MCF 10A (cell line): Measurements from ENCODE around the gene LMCD1. TPM values are rescaled to one million over a fixed set of nuclear protein-coding genes. Genes with fewer than 3 reads are reported as not detected.

ENCODE experiments used
- BruUV-seq: library from RNA; stranded (reverse); fragments of 400-500 nt; replicated peaks from 2 replicates; lab custom pipeline; 2021; lab: Mats Ljungman, UMichigan
- CTCF ChIA-PET: fragments of 300-600 bp; sonication (Branson Sonifier 250); formaldehyde crosslinking; extraction: SDS; loops from one replicate; lab custom pipeline; 2021; ENCODE audit warnings: antibody characterized with exemption, inconsistent platforms; lab: Yijun Ruan, JAX
- POLR2A ChIA-PET: fragments of 300-600, 350-650 bp; sonication (Branson Sonifier 250); formaldehyde crosslinking; extraction: SDS; loops from one replicate; lab custom pipeline; 2020; ENCODE audit warnings: antibody characterized with exemption, inconsistent platforms; lab: Yijun Ruan, JAX
- DNase-seq: peaks from one replicate; pipeline ENCODE4 v3.0.0-alpha.2; 2018; ENCODE audit not compliant: unreplicated experiment
- H3K27ac Mint-ChIP-seq: one replicate; pipeline ENCODE4 v1.8.0; 2022; ENCODE audit warnings: mild to moderate bottlenecking, low read depth, mixed read lengths; ENCODE audit not compliant: unreplicated experiment
- H3K27me3 Mint-ChIP-seq: one replicate; pipeline ENCODE4 v1.8.0; 2022; ENCODE audit warnings: mixed read lengths; ENCODE audit not compliant: insufficient read depth, unreplicated experiment
- H3K36me3 Mint-ChIP-seq: one replicate; pipeline ENCODE4 v1.8.0; 2022; ENCODE audit warnings: mild to moderate bottlenecking, moderate library complexity, mixed read lengths; ENCODE audit not compliant: insufficient read depth, unreplicated experiment
- H3K4me1 Mint-ChIP-seq: one replicate; pipeline ENCODE4 v1.8.0; 2022; ENCODE audit warnings: mixed read lengths; ENCODE audit not compliant: insufficient read depth, unreplicated experiment
- H3K4me3 Mint-ChIP-seq: one replicate; pipeline ENCODE4 v1.8.0; 2022; ENCODE audit warnings: mild to moderate bottlenecking, moderate library complexity, mixed read lengths; ENCODE audit not compliant: unreplicated experiment
- H3K9me3 Mint-ChIP-seq: one replicate; pipeline ENCODE4 v1.8.0; 2022; ENCODE audit warnings: mixed read lengths; ENCODE audit not compliant: unreplicated experiment
- intact Hi-C: fragments of 100-400 bp; cut with micrococcal nuclease; formaldehyde crosslinking; loops from 2 replicates; pipeline ENCODE4 v1.14.1; 2022
- total RNA-seq: library from RNA; stranded (reverse); gene quantifications from 2 replicates; pipeline ENCODE4 v1.2.3, GENCODE V29; 2022
- TF ChIP-seq, protein P1 (sequence below): fragments of 200-600 bp; IDR thresholded peaks from one replicate; pipeline ENCODE4 v1.8.0; 2022; ENCODE audit warnings: antibody characterized with exemption, mild to moderate bottlenecking; ENCODE audit not compliant: unreplicated experiment

LMCD1 gene
- total RNA-seq, 1 experiment from 2014 or later: 0.63 TPM

DNA sequence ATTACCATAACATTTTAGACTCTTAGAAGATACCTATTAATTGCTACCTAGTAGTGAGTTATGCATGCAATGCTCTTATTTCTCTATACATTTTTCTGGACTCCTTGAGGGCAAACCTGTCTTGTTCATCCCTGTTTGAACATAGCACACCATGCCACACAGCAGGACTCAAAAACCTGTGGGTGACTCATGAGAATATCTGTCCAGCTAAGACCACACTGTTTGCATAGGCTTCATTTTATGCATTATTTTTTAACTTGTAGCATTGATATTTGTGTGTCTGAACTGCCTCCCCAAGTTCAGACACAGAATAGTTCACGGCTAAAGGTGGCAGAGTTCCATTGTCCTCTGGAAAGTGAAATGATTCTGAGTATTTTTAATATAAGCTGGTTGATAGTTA, 1.8 kb downstream of the LMCD1 start:
- Mint-ChIP-seq H3K4me1 (peaks cover 16% of the 10 kb centered on the region), H3K27me3 (no peaks in the 10 kb centered on the region), H3K4me3 (no peak overlapping the region), H3K27ac (no peak overlapping the region), H3K9me3 (no peaks in the 10 kb centered on the region), H3K36me3 (no peaks in the 10 kb centered on the region)
- BruUV-seq: no TSS peak
- CTCF ChIA-PET: interaction anchor here (0.6 to 0.8 kb wide), 2 partner anchors 122 to 145 kb away, joined by 3 read pairs; no protein-coding TSS in a partner anchor
- POLR2A ChIA-PET: no interaction called here
- TF ChIP-seq, protein P1, sequence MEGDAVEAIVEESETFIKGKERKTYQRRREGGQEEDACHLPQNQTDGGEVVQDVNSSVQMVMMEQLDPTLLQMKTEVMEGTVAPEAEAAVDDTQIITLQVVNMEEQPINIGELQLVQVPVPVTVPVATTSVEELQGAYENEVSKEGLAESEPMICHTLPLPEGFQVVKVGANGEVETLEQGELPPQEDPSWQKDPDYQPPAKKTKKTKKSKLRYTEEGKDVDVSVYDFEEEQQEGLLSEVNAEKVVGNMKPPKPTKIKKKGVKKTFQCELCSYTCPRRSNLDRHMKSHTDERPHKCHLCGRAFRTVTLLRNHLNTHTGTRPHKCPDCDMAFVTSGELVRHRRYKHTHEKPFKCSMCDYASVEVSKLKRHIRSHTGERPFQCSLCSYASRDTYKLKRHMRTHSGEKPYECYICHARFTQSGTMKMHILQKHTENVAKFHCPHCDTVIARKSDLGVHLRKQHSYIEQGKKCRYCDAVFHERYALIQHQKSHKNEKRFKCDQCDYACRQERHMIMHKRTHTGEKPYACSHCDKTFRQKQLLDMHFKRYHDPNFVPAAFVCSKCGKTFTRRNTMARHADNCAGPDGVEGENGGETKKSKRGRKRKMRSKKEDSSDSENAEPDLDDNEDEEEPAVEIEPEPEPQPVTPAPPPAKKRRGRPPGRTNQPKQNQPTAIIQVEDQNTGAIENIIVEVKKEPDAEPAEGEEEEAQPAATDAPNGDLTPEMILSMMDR: no peak
- intact Hi-C loops: no loop called here
- DNase-seq: no peak

DNA sequence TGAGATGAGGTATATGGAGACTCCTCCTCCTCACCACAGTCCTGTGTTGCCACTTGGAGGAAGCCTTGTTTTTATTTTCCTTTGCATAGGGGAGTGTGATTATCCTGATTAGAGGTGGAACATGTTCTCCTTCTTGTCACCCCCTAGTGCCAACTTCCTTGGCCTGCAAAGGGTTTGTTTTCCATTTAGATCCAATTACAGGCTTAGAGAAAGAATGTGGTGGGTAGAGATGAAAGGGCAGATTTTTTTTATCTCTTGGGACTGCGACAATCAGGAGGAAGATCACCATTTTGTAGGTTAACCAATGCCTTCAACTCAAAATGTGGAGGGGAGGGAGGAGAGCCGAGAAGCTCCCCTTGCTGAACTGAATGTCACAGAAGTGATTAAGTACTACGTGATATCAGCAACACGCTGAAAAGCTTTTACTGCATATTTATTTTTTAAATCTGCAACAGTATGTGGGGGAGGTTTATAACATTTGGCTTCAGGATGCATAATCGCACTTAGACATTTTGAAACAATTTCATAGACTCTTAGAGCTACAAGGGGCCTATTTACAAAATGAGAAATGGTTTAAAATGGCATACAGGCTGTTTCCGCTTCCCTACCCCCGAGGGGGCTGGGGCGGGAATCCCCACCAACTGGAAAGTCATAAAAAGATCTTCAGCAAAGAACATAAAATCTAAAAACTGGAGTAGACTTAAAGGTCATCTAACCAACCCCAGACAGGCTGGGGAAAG, 2.4 kb downstream of the LMCD1 start:
- intact Hi-C loops: no loop called here
- DNase-seq: no peak
- CTCF ChIA-PET: interaction anchor here (0.6 to 0.8 kb wide), 3 partner anchors 59 to 145 kb away, joined by 3 read pairs; no protein-coding TSS in a partner anchor
- POLR2A ChIA-PET: no interaction called here
- TF ChIP-seq, protein P1: no peak
- Mint-ChIP-seq H3K4me1 (peaks cover 16% of the 10 kb centered on the region), H3K9me3 (no peaks in the 10 kb centered on the region), H3K4me3 (no peak overlapping the region), H3K27me3 (no peaks in the 10 kb centered on the region), H3K36me3 (no peaks in the 10 kb centered on the region), H3K27ac (no peak overlapping the region)
- BruUV-seq: no TSS peak

DNA sequence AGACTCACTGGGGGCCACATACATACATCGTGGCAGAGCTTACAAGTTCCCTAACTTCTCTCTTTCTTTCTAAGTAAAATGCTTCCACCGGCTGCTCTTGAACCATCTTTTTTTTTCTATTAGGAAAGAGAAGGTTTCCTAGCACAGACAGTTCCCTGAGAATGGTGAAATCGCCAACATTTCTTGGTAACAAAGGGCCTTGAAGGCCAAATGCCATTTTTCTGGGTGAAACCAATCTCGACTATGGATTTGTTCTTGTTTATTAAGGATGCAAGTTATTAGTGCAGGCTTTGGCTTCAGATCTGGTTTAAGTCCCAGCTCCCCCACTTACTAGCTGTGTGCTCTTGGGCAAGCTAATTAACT, 3.0 kb downstream of the LMCD1 start:
- H3K27ac Mint-ChIP-seq: no peak overlapping the region
- CTCF ChIA-PET: interaction anchor here (0.7 to 0.8 kb wide), 2 partner anchors 59 to 63 kb away, joined by 3 to 4 read pairs; no protein-coding TSS in a partner anchor

DNA sequence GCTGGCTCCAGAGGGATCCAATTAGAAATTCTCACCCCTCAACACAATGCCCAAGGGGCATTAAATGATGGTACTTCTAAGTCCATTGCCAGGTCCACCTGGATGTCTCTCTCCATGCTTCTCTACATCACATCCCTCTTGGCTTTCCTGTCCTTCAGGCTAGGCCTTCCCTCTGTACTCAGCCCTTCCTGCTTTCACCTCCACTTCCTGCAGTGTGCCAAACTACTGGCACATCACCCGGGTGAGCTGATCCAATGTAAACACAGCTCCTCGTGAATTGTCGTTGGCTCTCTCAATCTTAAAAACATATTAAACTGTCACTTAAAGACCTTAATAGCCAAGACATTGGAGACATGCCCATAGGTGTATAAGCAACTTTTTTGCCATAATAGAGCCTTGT, 4.0 kb downstream of the LMCD1 start:
- POLR2A ChIA-PET: no interaction called here
- intact Hi-C loops: no loop called here
- peak overlapping the region; percentile 62 for H3K27ac Mint-ChIP-seq
- no peaks in the 10 kb centered on the region for H3K36me3 Mint-ChIP-seq
- TF ChIP-seq, protein P1: no peak
- peaks cover 16% of the 10 kb centered on the region for H3K4me1 Mint-ChIP-seq
- DNase-seq: peak; percentile 31
- no peaks in the 10 kb centered on the region for H3K27me3 Mint-ChIP-seq
- no peak overlapping the region for H3K4me3 Mint-ChIP-seq
- no TSS peak for BruUV-seq
- H3K9me3 Mint-ChIP-seq: no peaks in the 10 kb centered on the region
- CTCF ChIA-PET: interaction anchor here (0.8 to 1.2 kb wide), 3 partner anchors 15 to 88 kb away, joined by 3 to 4 read pairs (median 3); no protein-coding TSS in a partner anchor

More for the DNA sequence above, 3.0 kb downstream of the LMCD1 start:
- Mint-ChIP-seq H3K4me1 (peaks cover 16% of the 10 kb centered on the region), H3K4me3 (no peak overlapping the region), H3K9me3 (no peaks in the 10 kb centered on the region), H3K27me3 (no peaks in the 10 kb centered on the region), H3K36me3 (no peaks in the 10 kb centered on the region)
- no TSS peak for BruUV-seq
- intact Hi-C loops: no loop called here
- TF ChIP-seq, protein P1: no peak
- no peak for DNase-seq
- POLR2A ChIA-PET: no interaction called here
